ENCODE results near the gene ZNF689. TPM values are rescaled to one million over a fixed set of nuclear protein-coding genes. Genes with fewer than 3 reads are reported as not detected.

Gene ZNF689
- total and polyA plus RNA-seq, 2 of the 13 experiments (the other 11 are each of a cell fraction or from before 2014, with no cell fraction given): 9.7 to 19.5 TPM

DNA sequence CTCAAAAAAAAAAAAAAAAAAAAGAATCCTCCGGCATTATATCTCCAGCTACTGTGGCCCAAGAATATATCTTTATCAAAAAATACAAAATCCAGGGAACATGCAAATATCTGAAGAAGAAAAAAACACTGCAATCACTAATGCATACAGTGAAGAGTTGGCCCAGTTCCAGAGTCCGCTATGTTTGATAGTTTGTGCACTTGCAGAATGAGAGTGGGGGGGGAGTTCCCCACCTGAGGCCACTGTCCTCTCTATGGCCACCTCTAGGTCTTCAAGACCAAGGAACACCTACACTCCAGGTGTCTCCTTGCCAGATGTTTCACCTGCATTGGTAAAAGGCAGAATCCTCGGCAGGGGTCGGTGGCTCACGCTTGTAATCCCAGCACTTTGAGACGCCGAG is 28.7 kb downstream of the ZNF689 start:
- no peak overlapping the region for H3K4me3 ChIP-seq (replicated peaks in 1 of 3; ENCODE audit: insufficient read depth in 1 of 3, low read depth in 2 of 3, low read length in 3 of 3)
- no peaks in the 10 kb centered on the region for H3K27me3 ChIP-seq (ENCODE audit: control insufficient read depth in 1 of 2, insufficient read depth in 2 of 2, low read length in 2 of 2)
- ATAC-seq: no peak
- ChIA-PET CTCF (ENCODE audit: low intra/inter-chr PET ratio, low total read pairs) (no interaction called here), POLR2A (no interaction called here)
- in situ Hi-C loops (cut with HindIII; ENCODE audit: extremely low pct_ligation_motif_present, low pct_unique_long_range_greater_than_20kb) (no loop called here), intact Hi-C loops (cut with micrococcal nuclease; ENCODE audit: unreplicated experiment) (no loop called here)
- peaks cover 1 to 2% of the 10 kb centered on the region in 2 experiments; a peak in 1 of 5 replicates for H3K36me3 ChIP-seq (replicated peaks in 1 of 2; ENCODE audit: control insufficient read depth in 1 of 2, insufficient read depth in 2 of 2, low read length in 2 of 2)
- TF ChIP-seq ZNF543 (CRISPR knock-in tag; IDR thresholded peaks at IDR 0.05) (no peak), ZNF839 (CRISPR knock-in tag; IDR thresholded peaks at IDR 0.05; ENCODE audit: borderline replicate concordance) (no peak), MAZ (IDR thresholded peaks at IDR 0.05; ENCODE audit: borderline replicate concordance, low read depth, low read length) (no peak), MAZ (CRISPR knock-in tag; IDR thresholded peaks at IDR 0.05; ENCODE audit: low read depth) (no peak), BCL6 (CRISPR knock-in tag; IDR thresholded peaks at IDR 0.05) (no peak), NR2F1 (CRISPR knock-in tag; IDR thresholded peaks at IDR 0.05) (no peak)
- TF ChIP-seq, protein P1, sequence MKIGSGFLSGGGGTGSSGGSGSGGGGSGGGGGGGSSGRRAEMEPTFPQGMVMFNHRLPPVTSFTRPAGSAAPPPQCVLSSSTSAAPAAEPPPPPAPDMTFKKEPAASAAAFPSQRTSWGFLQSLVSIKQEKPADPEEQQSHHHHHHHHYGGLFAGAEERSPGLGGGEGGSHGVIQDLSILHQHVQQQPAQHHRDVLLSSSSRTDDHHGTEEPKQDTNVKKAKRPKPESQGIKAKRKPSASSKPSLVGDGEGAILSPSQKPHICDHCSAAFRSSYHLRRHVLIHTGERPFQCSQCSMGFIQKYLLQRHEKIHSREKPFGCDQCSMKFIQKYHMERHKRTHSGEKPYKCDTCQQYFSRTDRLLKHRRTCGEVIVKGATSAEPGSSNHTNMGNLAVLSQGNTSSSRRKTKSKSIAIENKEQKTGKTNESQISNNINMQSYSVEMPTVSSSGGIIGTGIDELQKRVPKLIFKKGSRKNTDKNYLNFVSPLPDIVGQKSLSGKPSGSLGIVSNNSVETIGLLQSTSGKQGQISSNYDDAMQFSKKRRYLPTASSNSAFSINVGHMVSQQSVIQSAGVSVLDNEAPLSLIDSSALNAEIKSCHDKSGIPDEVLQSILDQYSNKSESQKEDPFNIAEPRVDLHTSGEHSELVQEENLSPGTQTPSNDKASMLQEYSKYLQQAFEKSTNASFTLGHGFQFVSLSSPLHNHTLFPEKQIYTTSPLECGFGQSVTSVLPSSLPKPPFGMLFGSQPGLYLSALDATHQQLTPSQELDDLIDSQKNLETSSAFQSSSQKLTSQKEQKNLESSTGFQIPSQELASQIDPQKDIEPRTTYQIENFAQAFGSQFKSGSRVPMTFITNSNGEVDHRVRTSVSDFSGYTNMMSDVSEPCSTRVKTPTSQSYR (CRISPR knock-in tag; IDR thresholded peaks at IDR 0.05; ENCODE audit: borderline replicate concordance): no peak
- TF ChIP-seq, protein P2, sequence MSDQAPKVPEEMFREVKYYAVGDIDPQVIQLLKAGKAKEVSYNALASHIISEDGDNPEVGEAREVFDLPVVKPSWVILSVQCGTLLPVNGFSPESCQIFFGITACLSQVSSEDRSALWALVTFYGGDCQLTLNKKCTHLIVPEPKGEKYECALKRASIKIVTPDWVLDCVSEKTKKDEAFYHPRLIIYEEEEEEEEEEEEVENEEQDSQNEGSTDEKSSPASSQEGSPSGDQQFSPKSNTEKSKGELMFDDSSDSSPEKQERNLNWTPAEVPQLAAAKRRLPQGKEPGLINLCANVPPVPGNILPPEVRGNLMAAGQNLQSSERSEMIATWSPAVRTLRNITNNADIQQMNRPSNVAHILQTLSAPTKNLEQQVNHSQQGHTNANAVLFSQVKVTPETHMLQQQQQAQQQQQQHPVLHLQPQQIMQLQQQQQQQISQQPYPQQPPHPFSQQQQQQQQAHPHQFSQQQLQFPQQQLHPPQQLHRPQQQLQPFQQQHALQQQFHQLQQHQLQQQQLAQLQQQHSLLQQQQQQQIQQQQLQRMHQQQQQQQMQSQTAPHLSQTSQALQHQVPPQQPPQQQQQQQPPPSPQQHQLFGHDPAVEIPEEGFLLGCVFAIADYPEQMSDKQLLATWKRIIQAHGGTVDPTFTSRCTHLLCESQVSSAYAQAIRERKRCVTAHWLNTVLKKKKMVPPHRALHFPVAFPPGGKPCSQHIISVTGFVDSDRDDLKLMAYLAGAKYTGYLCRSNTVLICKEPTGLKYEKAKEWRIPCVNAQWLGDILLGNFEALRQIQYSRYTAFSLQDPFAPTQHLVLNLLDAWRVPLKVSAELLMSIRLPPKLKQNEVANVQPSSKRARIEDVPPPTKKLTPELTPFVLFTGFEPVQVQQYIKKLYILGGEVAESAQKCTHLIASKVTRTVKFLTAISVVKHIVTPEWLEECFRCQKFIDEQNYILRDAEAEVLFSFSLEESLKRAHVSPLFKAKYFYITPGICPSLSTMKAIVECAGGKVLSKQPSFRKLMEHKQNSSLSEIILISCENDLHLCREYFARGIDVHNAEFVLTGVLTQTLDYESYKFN (CRISPR knock-in tag; conservative IDR thresholded peaks at IDR 0.05): no peak
- TF ChIP-seq, protein P3, sequence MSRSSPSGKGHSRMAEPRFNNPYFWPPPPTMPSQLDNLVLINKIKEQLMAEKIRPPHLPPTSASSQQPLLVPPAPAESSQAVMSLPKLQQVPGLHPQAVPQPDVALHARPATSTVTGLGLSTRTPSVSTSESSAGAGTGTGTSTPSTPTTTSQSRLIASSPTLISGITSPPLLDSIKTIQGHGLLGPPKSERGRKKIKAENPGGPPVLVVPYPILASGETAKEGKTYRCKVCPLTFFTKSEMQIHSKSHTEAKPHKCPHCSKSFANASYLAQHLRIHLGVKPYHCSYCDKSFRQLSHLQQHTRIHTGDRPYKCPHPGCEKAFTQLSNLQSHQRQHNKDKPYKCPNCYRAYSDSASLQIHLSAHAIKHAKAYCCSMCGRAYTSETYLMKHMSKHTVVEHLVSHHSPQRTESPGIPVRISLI (CRISPR knock-in tag; IDR thresholded peaks at IDR 0.05; ENCODE audit: borderline replicate concordance): no peak
- DNase-seq (ENCODE audit: low spot score): no peak
- H3K27ac ChIP-seq (ENCODE audit: extremely low read length, insufficient read depth, low read length): no peak overlapping the region
- peaks cover 7% of the 10 kb centered on the region for H3K4me1 ChIP-seq (ENCODE audit: insufficient read depth, low read length)
- H2AFZ ChIP-seq (ENCODE audit: low read length): no peak overlapping the region
- no peaks in the 10 kb centered on the region for H3K9me3 ChIP-seq (ENCODE audit: low read length)
- FAIRE-seq: no peak
- WGBS (ENCODE audit: low lambda C conversion rate): 98% methylated on average over 4 of the region's 7 CpGs
- no peaks in the 10 kb centered on the region for H3K79me2 ChIP-seq (ENCODE audit: insufficient read depth, low read length)
- no peaks in the 10 kb centered on the region for H4K20me1 ChIP-seq (ENCODE audit: insufficient read depth, low read length)
- no TSS peak for BruUV-seq (replicated peaks)
- H3K4me2 ChIP-seq (ENCODE audit: low read depth, low read length): no peak overlapping the region
- no peak overlapping the region for H3K9ac ChIP-seq (ENCODE audit: insufficient read depth, low read depth, low read length)

Measured in HepG2 (cell line).